NCI-H128 (cell line): ENCODE data around the gene NIPSNAP3A.
"Not testable (repeated sequence)": the region's sequence is repeated elsewhere in the genome, so short reads cannot be mapped to it uniquely, and the experiment has no call there.

ENCODE experiments used
- DNase-seq: peaks from one replicate; lab custom pipeline; 2025; ENCODE audit not compliant: unreplicated experiment; lab: John Stamatoyannopoulos, UW

The NIPSNAP3A gene

DNA sequence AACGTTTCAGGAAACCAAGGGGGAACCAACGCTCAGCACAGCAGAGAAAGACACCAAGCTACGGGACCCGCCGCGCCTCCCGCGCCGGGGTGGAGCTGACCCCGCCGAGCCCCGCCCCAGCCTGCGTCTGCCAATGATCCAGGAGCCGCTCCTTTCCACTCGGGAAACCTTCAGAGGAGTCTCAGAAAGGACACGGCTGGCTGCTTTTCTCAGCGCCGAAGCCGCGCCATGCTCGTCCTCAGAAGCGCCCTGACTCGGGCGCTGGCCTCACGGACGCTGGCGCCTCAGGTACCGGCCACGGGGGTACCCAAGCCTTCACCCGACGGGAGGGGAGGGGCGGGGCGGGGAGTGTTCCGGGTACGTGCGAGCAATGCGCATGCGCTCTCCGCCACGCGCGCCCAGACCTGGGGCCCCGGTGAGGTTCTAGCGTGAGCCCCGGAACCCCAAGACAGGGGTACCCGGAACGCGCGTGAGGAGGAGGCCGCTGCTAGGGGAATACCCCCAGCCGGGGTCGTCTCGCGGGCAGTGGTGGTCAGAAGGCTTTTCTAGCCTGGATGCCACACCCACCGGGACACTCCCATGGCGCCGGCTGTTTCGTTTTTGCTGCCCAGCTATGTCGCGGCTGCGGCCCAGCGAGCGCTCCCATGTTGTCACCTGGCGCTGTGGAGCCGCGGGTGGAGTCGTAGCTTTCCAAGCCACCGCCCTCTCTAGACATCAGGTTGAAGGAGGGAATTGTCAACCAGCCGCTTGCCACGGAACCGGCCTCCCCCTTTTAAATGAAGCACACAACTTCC, at the start of gene NIPSNAP3A:
Gene NIPSNAP3A, plus strand, starts transcription at position 119 of the 794 bp plus-strand sequence. Its CDS starts 110 bp downstream, at position 229.
- DNase-seq = peak; percentile 70

DNA sequence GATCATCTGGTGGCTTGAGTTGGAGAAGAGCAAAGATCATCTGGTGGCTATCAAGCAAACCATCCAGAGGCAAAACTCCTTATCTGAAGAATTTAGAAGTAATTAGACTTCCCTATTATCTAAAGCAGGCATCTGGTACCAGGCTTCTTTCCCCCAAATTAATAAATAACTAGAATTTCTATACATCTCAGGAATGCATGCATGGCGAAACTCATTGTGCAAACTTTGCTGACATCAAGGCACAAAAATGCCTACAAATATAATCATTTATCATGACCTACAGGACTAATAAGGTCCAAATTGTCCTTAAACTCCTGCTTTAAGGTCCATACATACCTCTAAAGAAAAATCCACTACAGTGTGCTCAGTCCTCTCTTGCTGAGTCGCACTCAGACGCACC, 47.2 kb upstream of the NIPSNAP3A start:
- no peak for DNase-seq

DNA sequence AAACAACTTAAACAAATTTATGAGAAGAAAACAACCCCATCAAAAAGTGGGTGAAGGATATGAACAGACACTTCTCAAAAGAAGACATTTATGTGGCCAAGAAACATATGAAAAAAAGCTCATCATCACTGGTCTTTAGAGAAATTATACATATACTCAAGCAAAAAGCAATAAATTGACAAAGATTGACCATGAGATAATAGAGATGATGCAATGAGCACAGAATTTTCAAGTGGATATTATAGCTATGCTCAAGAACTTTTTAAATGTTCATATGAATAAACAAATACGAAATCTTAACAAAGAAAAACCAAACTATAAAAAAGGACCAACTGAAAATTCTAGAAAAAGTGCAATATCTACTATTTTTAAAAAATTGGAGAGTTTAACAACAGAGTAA, 38.7 kb upstream of the NIPSNAP3A start:
- DNase-seq = not testable (repeated sequence)

DNA sequence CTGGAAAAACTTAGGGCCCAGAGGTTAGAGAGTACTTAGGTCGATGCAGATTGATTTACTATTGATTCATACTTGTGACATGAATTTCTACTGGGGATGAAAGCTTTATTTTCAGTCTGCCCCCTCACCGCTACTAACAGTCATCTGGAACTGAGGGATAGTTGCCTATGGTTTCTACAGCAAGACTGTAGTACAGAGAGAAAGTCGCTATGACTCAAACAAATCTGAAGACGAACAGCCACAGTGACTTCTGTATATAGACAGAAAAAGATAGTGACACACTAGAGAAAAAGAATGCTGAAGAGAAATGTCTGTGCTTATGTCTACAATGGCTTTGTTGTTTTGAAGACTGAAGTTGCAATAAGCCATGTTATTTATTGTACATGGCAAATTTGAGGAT, 35.9 kb upstream of the NIPSNAP3A start:
- DNase-seq = no peak

GRCh38 chr9:104725014-104725413, 22.5 kb upstream of the NIPSNAP3A start:
- no peak for DNase-seq

DNA sequence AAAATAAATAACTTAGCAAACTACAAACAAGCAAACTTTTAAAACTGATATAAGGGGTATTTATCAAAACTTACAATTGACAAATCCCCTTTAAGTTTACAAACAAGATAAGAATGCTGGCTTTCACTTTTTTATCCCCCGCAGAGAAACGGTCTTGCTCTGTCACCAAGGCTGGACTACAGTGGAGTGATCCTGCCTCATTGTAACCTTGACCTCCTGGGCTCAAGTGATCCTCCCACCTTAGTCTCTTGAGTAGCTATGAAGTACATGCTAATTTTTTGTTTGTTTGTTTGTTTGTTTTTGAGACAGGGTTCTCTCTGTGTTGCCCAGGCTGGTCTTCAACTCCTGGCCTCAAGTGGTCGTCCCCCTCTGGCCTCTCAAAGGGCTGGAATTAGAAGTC, 9.0 kb upstream of the NIPSNAP3A start:
- DNase-seq = no peak

GRCh38 chr9:104740621-104741020, 6.9 kb upstream of the NIPSNAP3A start:
- no peak for DNase-seq

- DNase-seq = peak; percentile 47
These were observed 4.0 kb upstream of the NIPSNAP3A start for GRCh38 chr9:104743376-104743985.

DNA sequence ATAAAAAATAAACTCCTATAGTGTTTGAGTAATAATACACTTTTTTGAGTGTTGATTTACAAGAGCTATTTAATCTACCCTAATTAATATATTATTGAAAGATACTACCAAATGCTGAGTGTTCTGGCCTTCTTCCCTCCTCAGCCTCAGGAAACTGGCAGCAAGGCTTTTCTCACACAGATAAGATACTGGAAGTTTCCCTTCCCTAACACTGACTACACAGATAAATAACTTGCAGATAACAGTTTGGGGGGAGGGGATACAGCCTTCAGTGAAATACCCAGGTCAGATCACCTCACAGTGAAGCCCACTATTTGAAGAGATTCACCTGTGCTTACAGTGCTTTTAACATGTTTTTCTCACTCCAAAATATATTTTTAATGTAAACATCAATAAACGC, 1.6 kb upstream of the NIPSNAP3A start:
- no peak for DNase-seq

GRCh38 chr9:104746285-104746684, 1.2 kb upstream of the NIPSNAP3A start:
- no peak for DNase-seq

GRCh38 chr9:104746798-104747197, 685 bp upstream of the NIPSNAP3A start:
- DNase-seq = no peak

GRCh38 chr9:104747245-104747564, 278 bp upstream of the NIPSNAP3A start:
- DNase-seq = no peak

DNA sequence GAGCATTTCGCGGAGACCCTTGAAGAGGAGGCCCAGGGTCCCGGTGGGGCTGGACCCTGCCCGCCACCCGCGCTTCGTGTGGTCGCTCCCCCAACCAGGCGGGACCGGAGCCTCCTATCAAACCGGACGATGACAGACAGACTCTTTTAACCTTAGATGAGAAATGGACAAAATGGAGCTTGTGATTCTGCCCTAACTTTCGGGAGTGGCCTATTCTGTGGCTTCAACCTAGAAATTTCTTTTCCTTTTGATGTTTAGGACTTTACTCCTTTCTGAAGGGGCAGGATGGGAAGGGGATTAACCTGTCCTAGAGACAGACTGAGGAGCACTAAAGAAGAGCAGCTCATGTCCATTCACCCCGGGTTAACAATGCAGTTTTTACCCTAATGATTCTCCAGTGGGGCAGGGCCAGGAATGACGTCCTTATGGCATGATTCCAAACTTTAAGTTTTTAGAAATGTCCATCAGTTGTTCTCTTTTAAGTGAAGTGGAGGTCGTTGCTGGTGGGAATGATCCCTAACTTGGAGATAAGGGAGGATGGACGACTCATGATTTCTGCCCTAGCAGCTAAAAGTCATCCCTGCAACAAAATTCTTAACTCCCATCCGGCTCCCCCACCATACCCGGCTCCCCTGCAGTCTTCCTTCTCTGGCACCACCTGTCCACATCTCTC, 1.0 kb downstream of the NIPSNAP3A start:
- DNase-seq = no peak

DNA sequence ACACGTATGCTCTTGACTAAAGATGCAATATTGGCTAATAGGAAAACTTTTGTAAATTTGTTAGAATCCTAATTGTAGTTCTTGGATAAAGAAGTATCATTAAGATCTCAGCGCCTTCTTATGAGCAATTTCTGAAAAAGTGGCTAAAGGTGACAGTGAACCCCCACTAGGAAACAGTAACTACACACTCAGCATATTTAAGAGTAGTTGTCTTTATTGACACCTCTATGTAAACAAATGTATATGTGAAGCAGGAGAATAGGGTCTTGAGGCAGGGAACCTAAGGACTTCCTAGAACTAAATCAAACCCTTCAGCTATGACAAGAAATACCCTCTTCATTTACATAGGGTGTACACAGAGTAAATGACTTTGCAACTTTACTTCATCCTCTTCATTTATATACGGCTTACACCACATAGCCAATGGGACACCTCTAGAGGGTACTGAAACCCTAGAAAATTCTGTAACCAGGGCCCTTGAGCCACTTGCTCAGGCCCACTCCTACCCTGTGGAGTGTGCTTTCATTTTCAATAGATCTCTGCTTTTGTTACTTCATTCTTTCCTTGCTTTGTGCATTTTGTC, 2.8 kb downstream of the NIPSNAP3A start:
- DNase-seq = no peak

DNA sequence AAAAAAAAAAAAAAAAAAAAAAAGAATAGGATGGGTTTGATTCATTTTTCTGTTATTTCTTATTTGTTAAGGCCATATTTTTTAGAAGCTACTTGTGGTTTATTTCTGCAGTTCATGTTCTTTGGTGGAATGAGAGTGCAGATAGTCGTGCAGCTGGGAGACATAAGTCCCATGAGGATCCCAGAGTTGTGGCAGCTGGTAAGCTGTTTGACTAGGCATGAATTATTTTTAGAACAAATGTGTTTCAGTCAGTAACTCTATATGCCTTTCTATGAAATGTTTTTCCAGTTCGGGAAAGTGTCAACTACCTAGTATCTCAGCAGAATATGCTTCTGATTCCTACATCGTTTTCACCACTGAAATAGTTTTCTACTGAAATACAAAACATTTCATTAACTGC, 11.5 kb downstream of the NIPSNAP3A start:
- no peak for DNase-seq

DNA sequence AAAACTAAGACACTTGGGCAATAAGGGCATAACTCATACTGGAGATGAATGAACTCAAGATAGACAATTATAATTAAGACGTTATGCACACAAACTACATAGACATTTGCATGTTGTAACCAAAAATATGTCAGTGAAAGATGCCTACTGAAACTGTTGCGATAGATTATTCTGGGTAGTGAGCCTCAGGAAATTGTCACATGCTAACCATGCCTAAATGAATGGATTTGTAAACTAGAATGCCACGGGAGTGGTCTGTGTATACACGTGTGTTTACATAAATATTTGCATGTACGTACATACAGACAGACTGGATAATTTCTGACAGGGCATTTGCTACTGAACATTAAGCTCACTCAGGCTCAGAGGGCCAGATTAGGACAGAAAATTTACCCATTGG, 17.7 kb downstream of the NIPSNAP3A start:
- DNase-seq = no peak

DNA sequence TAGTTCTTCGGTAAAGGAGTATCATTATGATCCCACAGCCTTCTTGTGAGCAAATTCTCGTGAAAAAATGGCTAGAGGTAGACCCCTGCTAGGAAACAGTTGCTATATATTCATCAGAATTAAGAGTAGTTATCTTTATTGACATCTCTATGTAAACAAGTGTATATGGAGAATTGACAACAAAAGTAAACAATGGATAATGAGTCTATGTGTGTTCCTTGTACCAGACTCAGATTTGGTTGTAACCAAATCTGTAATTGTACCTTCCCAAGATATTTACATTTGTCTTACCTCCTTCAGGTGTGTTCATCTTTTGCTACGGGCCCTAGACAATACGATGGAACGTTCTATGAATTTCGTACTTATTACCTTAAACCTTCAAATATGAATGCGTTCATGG, 18.5 kb downstream of the NIPSNAP3A start:
- no peak for DNase-seq

DNA sequence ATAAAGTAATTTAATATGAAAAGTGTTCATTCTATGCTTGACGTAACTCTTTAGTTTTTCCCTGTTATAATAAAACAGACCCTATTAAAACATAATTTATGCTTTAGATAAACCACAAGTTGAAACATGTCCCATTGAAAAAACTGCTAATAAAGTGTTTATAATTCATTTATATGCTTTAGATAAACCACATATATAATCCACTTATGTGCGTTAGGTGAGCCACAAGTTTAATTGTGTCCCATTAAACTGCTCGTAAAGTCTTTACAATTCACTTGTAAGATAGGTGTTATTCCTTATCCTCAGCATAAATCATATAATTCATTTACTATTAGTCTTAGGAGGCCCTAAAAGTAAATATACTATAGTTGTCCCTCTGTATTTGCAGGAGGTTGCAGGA, 20.0 kb downstream of the NIPSNAP3A start:
- DNase-seq = no peak

DNA sequence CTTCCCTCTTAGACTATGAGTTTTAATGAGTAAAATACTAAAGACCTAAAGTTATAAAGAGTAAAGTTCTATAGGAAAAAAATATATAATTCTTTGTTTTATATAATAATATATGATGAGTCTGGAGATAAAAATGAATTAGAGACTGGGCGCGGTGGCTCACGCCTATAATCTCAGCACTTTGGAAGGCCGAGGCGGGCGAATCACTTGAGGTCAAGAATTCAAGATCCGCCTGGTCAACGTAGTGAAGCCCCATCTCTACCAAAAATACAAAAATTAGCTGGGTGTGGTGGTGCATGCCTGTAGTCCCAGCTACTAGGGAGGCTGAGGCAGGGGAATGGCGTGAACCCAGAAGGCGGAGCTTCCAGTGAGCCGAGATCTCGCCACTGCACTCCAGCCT, 21.5 kb downstream of the NIPSNAP3A start:
- DNase-seq = not testable (repeated sequence)

- no peak for DNase-seq
These were observed 22.2 kb downstream of the NIPSNAP3A start for GRCh38 chr9:104769655-104770054.

DNA sequence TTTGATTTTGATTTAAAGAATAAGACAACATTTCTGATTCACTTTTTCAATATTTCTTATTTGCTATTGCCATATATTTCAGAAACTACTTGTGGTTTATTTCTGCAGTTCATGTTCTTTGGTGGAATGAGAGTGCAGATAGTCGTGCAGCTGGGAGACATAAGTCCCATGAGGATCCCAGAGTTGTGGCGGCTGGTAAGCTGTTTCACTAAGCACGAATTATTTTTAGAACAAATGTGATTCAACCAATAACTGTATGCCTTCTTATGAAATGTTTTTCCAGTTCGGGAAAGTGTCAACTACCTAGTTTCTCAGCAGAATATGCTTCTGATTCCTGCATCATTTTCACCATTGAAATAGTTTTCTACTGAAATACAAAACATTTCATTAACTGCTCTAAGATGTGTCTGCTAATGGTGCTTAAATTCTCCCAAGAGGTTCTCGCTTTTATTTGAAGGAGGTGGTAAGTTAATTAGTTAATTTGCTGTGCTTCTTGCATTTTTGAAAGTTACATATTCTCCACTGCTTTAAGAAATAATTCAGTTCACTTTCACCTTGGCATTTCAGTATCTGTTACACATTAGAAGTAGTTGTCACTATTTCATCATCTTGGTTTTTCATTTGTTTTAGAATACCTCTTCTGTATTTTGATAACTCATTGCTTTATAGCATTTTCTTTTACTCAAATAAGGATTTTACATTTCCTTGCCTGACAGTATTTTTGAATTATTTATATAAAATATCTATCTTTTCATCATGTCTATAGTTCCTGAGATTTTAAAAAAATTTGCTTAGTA, 25.4 kb downstream of the NIPSNAP3A start:
- no peak for DNase-seq
